H54 (cell line): Measurements from ENCODE around the gene SYNM.
"Not testable (repeated sequence)": the region's sequence is repeated elsewhere in the genome, so short reads cannot be mapped to it uniquely, and the experiment has no call there.

Experiments used
- DNase-seq: peaks from one replicate; pipeline ENCODE4 v3.0.0; 2011; ENCODE audit warnings: low spot score, mixed read lengths; ENCODE audit not compliant: insufficient read length
- FAIRE-seq: peaks from 3 replicates; lab custom pipeline; 2011; peaks lifted over from hg19 to GRCh38; lab: Jason Lieb, UNC
- POLR2A ChIP-seq: IDR thresholded peaks from 2 replicates; pipeline ENCODE4 v1.6.1; 2011; ENCODE audit warnings: low read depth, mild to moderate bottlenecking, low read length

The SYNM gene

DNA sequence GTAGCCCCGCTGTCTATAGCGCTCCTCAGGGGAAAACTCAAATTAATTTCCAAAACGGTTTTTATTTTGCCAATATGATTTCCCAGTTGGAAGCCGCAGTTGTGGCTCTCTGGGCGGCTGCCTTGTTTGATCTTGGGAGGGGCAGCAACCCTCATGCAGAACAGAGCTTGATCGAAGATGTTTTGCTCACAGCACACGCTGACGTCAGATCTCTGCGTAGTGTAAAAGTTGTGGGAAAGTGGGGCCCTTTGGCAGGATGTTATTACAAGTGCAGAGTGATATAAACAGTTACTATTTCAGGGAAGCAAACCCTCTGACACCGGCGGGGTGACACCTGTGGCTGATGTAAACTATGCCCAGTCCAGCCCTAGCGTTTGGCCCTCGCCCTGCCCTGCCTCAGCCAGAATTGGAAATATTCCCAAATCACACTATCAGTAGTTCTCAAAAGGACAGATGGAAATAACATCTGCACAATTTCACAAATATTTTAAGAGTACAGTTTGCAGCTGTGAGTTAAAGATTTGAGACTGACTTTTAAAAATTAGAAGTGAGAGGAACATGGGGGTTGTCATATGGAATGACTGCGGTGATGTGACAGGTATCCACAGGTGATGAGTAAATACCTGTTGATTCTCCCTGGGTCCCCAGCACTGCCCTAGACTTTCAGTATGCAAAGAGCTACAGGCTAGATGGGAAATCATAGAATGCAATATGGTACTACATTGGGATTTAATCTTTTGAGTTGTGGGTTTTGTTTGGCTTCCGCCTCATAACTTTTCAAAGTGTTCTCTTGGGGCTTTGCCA lies 1.7 kb downstream of the SYNM start:
- FAIRE-seq (no peak), DNase-seq (no peak)
- TF ChIP-seq POLR2A = no peak

- DNase-seq (no peak), FAIRE-seq (no peak)
- no peak for TF ChIP-seq POLR2A
Observed at GRCh38 chr15:99108993-99109392, 4.1 kb downstream of the SYNM start.

DNA sequence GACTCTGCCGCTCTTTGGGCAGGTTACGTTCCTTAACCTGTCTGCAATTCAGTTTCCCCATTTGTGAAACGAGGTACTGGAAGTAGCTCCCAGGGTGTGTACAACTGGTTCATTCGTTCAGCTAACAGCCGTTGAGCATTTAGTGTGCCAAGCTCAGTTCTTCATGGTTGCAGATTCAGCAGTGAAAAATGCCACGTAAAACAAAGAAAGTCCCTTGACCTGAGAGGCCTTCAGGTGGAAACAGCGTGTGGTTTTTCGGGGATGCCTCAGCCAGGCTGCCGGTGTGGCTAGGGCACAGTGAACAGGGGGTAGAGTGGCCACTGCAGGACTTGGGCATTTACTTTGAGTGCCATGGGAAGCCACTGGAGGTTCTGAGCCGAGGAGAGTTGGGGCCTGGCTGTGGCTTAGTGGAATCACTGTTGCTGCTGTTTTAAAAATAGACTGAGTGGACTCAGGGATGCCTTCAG lies 4.7 kb downstream of the SYNM start:
- FAIRE-seq (no peak), DNase-seq (no peak)
- TF ChIP-seq POLR2A = no peak

GRCh38 chr15:99110093-99110492 lies 5.2 kb downstream of the SYNM start:
- no peak for FAIRE-seq
- no peak for DNase-seq
- TF ChIP-seq POLR2A = no peak

DNA sequence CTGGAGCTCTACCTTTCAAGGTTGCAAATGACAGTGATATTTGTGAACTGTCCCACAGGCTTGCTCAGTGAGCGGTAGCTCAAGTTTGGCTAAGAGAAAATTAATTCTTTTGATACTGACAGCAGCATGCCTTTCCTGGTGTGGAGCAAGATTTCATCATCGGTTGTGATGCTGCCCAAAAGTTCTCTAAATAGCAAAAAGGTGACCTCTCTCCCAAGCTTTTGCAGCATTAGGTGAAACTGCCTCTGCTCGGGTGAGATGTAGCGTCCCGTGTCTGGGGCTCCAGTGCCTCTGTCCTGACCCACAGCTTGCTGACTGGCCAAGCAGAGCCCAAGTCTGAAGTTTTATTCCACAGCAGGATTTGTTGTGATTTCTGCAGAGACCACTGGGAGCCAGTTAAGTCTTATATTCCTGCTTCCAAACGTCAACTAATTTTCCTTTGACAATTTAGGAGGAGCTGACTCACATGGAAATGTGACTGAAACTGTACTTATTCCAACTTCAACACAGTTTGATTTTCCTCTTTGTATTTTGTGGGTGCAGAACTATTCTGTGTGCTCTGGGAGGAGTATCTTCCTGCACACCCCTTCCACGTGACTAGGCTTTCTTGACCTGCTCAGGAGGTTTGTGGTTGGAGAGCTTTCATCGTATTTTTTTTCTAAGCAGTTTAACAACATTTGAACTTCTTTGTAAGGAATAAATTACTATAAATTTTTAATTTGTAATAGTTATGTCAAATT lies 5.9 kb downstream of the SYNM start:
- FAIRE-seq (no peak), DNase-seq (no peak)
- TF ChIP-seq POLR2A = no peak

DNA sequence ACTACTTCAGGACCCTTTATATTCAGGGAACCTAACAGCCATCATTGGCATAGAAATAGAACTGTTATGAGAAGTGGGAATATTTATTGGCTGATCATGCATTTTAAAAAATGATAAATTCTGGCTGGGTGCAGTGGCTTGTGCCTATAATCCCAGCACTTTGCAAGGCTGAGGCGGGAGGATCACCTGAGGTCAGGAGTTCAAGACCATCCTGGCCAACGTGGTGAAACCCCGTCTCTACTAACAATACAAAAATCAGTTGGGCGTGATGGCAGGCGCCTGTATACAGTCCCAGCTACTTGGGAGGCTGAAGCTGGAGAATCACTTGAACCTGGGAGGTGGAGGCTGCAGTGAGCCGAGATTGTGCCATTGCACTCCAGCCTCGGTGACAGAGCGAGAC lies 6.8 kb downstream of the SYNM start:
- not testable (repeated sequence) for FAIRE-seq, DNase-seq

- FAIRE-seq (no peak), DNase-seq (no peak)
- TF ChIP-seq POLR2A = no peak
Observed at GRCh38 chr15:99113547-99114271, 8.8 kb downstream of the SYNM start.

GRCh38 chr15:99114511-99115299 lies 9.8 kb downstream of the SYNM start:
- FAIRE-seq = no peak
- DNase-seq = no peak
- TF ChIP-seq POLR2A = no peak

DNA sequence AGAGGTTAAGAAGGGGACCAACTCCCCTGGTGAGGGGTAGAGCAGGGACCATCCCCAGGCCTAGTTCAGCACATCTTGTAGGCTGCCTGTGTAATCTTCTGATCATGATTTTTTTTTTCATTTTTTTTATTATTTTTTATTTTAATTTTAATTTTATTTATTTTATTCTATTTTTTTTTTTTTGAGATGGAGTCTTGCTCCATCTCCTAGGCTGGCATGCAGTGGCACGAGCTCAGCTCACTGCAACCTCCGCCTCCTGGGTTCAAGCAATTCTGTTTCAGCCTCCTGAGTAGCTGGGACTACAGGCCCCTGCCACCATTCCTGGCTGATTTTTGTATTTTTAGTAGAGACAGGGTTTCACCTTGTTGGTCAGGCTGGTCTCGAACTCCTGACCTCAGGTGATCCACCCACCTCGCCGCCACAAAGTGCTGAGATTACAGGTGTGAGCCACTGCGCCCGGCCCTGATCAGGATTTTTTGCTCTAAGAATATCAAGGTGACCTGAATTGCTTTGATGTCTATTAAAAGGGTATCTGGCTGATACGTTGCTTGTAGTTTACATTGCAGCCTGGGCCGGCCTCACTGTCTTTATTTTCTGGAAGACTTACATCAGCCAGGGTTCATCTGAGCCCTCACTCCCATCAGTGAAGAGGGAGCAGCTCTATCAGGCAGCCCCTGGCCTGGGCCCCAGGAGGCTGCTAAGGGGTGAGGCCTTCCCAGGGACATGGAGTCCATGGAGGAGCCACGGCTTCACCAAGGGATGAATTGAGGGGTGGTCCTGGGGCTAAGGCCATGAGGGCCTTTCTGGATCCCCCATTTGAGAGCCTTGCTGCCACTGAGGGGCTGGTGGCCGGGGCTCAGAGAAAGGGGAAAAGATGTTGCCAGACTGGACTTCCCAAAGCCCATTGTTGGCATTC lies 10.7 kb downstream of the SYNM start:
- FAIRE-seq = no peak
- TF ChIP-seq POLR2A = no peak
- DNase-seq = no peak

DNA sequence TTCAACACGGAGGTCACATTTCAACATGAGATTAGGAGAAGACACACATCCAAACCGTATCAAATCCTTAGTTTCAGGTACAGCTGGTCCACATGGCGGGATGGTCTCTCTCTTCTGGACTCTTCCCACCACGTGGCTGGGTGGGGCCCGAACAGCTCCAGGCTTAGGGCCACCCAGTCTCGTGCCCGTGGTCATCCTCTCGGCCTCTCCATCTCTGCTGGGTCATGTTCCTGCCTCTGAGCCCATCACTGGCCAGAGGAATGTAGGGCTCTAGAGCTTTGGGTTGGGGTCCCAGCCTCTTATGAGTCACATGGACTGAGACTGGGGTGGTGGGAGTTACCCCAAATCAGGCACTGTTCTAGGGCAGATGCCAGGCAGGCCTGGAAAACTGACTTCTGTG lies 12.2 kb downstream of the SYNM start:
- DNase-seq (no peak), FAIRE-seq (no peak)
- no peak for TF ChIP-seq POLR2A

- no peak for DNase-seq
Observed at GRCh38 chr15:99117563-99118257, 12.8 kb downstream of the SYNM start.

DNA sequence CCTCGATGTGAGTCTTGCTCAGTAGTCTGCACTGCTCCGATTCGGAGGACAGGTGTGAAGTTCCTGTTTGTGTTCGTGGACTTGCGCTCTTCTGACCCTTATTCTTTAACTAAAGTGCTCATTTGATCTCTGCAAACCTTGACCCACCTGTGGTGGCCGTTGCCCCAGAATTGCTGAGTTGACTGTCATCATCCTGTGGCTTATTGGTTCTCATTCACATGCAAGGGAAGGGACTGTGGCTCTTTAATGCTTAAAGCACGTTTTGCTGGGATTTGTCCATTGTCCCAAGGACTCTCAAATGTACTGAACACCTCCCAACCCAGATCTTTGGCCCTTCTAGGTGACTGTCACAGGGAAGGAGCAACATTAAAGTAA lies 13.4 kb downstream of the SYNM start:
- FAIRE-seq (no peak), DNase-seq (no peak)
- no peak for TF ChIP-seq POLR2A

More at GRCh38 chr15:99117563-99118257, 12.8 kb downstream of the SYNM start:
- no peak for TF ChIP-seq POLR2A
- no peak for FAIRE-seq
